ENCODE data around the gene CUBN. TPM values are rescaled to one million over a fixed set of nuclear protein-coding genes. Genes with fewer than 3 reads are reported as not detected.

Gene CUBN
- total and polyA plus RNA-seq, 2 of the 13 experiments (the other 11 are each of a cell fraction or from before 2014, with no cell fraction given): 0.27 to 0.32 TPM

GRCh38 chr10:16787361-16787791 lies 342.2 kb downstream of the CUBN start (continued):
- TF ChIP-seq ARID5B (CRISPR knock-in tag; IDR thresholded peaks at IDR 0.05): no peak
- TF ChIP-seq HNF4G (IDR thresholded peaks at IDR 0.05; ENCODE audit: borderline replicate concordance, low read depth, low read length): no peak
- no peak for TF ChIP-seq HNF4G (CRISPR knock-in tag; IDR thresholded peaks at IDR 0.05; ENCODE audit: borderline replicate concordance, low read depth)
- TF ChIP-seq TSC22D2 (CRISPR knock-in tag; IDR thresholded peaks at IDR 0.05; ENCODE audit: borderline replicate concordance): no peak
- TF ChIP-seq ZNF629 (CRISPR knock-in tag; conservative IDR thresholded peaks at IDR 0.05): no peak
- no peak for TF ChIP-seq ZBTB2 (CRISPR knock-in tag; IDR thresholded peaks at IDR 0.05; ENCODE audit: low read depth)
- no peak for TF ChIP-seq ZNF292 (CRISPR knock-in tag; IDR thresholded peaks at IDR 0.05; ENCODE audit: borderline replicate concordance, low read depth)
- TF ChIP-seq KMT2B (CRISPR knock-in tag; IDR thresholded peaks at IDR 0.05): no peak
- TF ChIP-seq NFRKB (IDR thresholded peaks at IDR 0.05): no peak
- TF ChIP-seq ZNF260 (CRISPR knock-in tag; IDR thresholded peaks at IDR 0.05; ENCODE audit: borderline replicate concordance, low read depth): no peak
- TF ChIP-seq ZNF784 (CRISPR knock-in tag; IDR thresholded peaks at IDR 0.05; ENCODE audit: borderline replicate concordance): no peak
- TF ChIP-seq ZNF329 (CRISPR knock-in tag; IDR thresholded peaks at IDR 0.05; ENCODE audit: low read depth): no peak
- no peak for TF ChIP-seq ZGPAT (CRISPR knock-in tag; IDR thresholded peaks at IDR 0.05)
- no peak for TF ChIP-seq ZFAT (CRISPR knock-in tag; conservative IDR thresholded peaks at IDR 0.05)
- TF ChIP-seq PITX1 (CRISPR knock-in tag; IDR thresholded peaks at IDR 0.05): no peak
